Activated CD4-positive, alpha-beta T cell treated with anti-CD3 and anti-CD28 coated beads for 24 hours (primary cell): ENCODE data around the gene FXYD5.

Experiments used
- DNase-seq, 2 donors: peaks; one replicate each; pipeline ENCODE4 v3.0.0-alpha.2; 2020; ENCODE audit warnings: low read depth in 2 of 2

The FXYD5 gene

GRCh38 chr19:35154525-35155406 lies at the start of gene FXYD5:
Gene FXYD5, plus strand, starts transcription at chr19:35154735. Its CDS starts 816 bp downstream, at chr19:35155551.
- DNase-seq = peak; percentile 73 to 79

- DNase-seq = no peak
These were observed 49.5 kb upstream of the FXYD5 start for GRCh38 chr19:35105047-35105410.

- no peak for DNase-seq
These were observed 48.9 kb upstream of the FXYD5 start for GRCh38 chr19:35105411-35106290.

- DNase-seq = no peak
These were observed 48.3 kb upstream of the FXYD5 start for GRCh38 chr19:35106291-35106583.

GRCh38 chr19:35106898-35107541 lies 47.5 kb upstream of the FXYD5 start:
- DNase-seq = no peak

GRCh38 chr19:35107545-35107944 lies 47.0 kb upstream of the FXYD5 start:
- no peak for DNase-seq

- DNase-seq = no peak
These were observed 45.8 kb upstream of the FXYD5 start for GRCh38 chr19:35108730-35109129.

- DNase-seq = no peak
These were observed 45.0 kb upstream of the FXYD5 start for GRCh38 chr19:35109395-35110112.

- DNase-seq = no peak
These were observed 43.6 kb upstream of the FXYD5 start for GRCh38 chr19:35110974-35111373.

- no peak for DNase-seq
These were observed 41.4 kb upstream of the FXYD5 start for GRCh38 chr19:35112995-35113688.

- DNase-seq = peak; percentile 59 to 62
These were observed 40.0 kb upstream of the FXYD5 start for GRCh38 chr19:35114353-35115176.

GRCh38 chr19:35115177-35115951 lies 39.2 kb upstream of the FXYD5 start, which contains the start of gene FXYD3:
Gene FXYD3, plus strand, starts transcription at chr19:35115823. Its CDS starts 3,554 bp downstream, at chr19:35119377.
- DNase-seq = no peak

GRCh38 chr19:35116072-35116801 lies 38.3 kb upstream of the FXYD5 start:
- DNase-seq = no peak

- DNase-seq = no peak
These were observed 37.4 kb upstream of the FXYD5 start for GRCh38 chr19:35117116-35117515.

GRCh38 chr19:35117799-35118198 lies 36.7 kb upstream of the FXYD5 start:
- no peak for DNase-seq

- DNase-seq = no peak
These were observed 36.1 kb upstream of the FXYD5 start for GRCh38 chr19:35118268-35119020.

- DNase-seq = no peak
These were observed 35.4 kb upstream of the FXYD5 start for GRCh38 chr19:35119091-35119490.
